D721Med (cell line): ENCODE measurements around the gene ARHGEF16.

ENCODE experiments used
- DNase-seq: peaks from one replicate; pipeline ENCODE4 v3.0.0; 2011; ENCODE audit warnings: low spot score; ENCODE audit not compliant: insufficient read length
- FAIRE-seq: peaks from 2 replicates; lab custom pipeline; 2011; peaks lifted over from hg19 to GRCh38; lab: Jason Lieb, UNC
- CTCF ChIP-seq: IDR thresholded peaks from 2 replicates; pipeline ENCODE4 v1.5.1; 2012; ENCODE audit warnings: mild to moderate bottlenecking, control low read depth; ENCODE audit not compliant: insufficient read depth; ENCODE audit errors: missing control alignments

Gene ARHGEF16

DNA sequence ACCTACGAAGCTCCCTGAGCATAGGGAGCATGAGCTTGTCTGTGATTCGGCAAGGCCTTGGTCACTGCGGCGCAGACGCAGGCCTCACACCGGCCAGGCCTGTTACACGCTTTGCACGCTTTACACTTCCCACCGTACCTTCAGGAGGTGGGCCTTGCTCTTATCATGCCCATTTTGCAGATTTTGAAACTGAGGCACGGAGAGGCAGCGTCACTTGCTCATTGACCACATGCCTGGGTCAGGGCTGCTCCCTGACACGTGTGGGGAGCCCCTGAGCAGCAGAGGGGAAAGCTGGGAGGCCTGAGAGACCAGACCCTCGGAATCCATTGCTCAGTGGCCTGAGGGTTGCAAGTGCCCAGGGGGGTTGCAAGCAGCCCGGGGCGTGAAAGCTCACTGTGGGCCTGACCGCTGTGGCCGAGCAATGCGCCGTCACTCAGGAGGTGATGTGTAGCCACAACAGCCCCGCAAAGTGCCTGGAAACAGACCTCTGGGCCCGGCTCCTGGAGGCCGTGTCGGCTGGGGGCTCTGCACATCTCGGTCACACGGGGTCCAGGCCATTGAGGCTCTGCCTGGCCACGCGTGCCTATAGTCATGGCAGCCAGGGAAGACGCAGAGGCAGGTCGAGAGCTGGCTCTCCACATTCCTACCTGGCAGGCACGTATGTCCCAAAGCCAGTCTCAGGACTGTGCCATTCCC, 6.9 kb downstream of the ARHGEF16 start:
- FAIRE-seq (no peak), DNase-seq (no peak)
- no peak for TF ChIP-seq CTCF

GRCh38 chr1:3461934-3462275, 7.4 kb downstream of the ARHGEF16 start:
- FAIRE-seq (no peak), DNase-seq (no peak)
- TF ChIP-seq CTCF = no peak

DNA sequence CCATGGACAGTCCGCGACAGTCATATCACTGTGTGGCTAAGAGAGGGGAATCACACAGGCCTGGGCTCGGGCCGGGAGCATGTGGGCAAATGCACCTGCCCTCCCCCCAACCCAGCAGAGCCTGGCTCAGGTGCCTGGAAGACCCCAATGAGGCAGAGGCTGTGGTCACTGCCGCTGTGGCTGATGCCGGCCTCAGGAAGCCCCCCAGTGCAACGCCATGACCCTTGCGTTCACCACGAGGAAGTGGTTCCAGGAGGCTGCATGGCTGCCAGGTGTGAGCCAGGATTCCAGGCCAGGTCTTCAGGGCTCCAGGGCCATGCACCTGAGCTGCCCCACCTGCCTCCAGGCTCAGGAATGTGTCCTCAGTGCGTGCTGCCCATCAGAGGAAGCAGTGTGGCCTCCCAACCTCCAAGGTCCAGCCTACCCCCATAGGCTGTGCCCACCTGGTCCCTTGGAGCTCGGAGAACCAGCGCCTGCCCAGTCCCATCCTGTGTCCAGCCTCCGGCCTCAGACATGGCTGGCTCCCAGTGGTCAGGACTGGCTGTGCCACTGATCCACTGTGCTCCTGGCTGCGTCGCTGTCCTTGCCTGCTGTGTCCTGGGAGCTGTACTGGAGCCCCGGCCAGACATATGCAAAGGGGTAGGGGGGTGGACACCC, 8.0 kb downstream of the ARHGEF16 start:
- TF ChIP-seq CTCF = no peak
- DNase-seq (no peak), FAIRE-seq (no peak)

DNA sequence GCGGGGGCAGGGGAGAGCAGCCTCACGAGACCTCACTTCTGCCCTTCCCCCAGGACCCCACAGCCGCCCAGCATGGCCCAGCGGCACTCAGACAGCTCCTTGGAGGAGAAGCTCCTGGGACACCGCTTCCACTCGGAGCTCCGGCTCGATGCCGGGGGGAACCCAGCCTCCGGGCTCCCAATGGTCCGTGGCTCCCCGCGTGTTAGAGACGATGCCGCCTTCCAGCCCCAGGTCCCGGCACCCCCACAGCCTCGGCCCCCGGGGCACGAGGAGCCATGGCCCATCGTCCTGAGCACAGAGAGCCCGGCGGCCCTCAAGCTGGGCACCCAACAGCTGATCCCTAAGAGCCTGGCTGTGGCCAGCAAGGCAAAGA, 8.5 kb downstream of the ARHGEF16 start:
- TF ChIP-seq CTCF = no peak
- FAIRE-seq (no peak), DNase-seq (no peak)

DNA sequence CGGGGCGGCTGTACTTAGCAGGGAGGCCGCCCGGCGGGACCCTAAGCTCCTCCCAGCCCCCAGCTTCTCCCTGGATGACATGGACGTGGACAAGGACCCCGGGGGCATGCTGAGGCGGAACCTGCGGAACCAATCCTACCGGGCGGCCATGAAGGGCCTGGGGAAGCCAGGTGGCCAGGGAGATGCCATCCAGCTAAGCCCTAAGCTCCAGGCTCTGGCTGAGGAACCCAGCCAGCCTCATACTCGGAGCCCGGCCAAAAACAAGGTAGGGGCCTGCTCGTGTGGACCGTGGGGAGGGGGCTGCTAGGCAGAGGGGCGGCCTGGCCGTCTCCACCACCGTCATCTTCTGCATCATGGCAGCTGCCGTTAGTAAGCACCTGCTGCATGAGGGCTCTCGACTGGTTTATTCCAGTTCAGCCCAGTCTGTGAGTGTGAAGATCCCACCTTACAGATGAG, 9.0 kb downstream of the ARHGEF16 start:
- TF ChIP-seq CTCF = no peak
- no peak for FAIRE-seq
- no peak for DNase-seq

- TF ChIP-seq CTCF = no peak
- FAIRE-seq (no peak), DNase-seq (no peak)
Observed at GRCh38 chr1:3463891-3464648, 9.6 kb downstream of the ARHGEF16 start.
